GM19099 (cell line): ENCODE results near the gene PTPRT.

Source experiments
- POLR2A ChIP-seq: IDR thresholded peaks from 3 replicates; pipeline ENCODE4 v1.6.1; 2011; ENCODE audit warnings: low read depth; ENCODE audit not compliant: insufficient read length; ENCODE audit errors: extremely low read depth

The PTPRT gene

GRCh38 chr20:43065299-43065698 lies 124.4 kb downstream of the PTPRT start:
- TF ChIP-seq POLR2A, result no peak

- no peak for TF ChIP-seq POLR2A
Observed at GRCh38 chr20:43058077-43058476, 131.6 kb downstream of the PTPRT start.

DNA sequence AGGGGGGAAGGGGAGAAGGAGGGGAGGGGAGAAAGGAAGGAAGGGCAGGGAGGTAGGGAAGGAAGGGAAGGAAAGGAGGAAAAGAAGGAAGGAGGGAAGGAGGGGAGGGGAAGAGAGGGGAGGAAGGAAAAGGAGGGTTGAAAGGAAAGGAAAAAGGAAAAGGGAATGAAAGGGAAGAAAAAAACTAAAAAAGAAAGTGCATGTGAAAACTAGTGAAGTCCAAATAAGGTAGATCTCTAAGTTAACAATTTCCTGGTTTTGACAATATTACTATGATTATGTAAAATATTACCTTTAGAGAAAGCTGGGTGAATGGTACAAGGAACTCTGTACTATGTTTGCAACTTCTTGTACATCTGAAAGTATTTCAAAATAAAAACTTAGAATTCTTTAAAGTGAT lies 132.4 kb downstream of the PTPRT start:
- no peak for TF ChIP-seq POLR2A

DNA sequence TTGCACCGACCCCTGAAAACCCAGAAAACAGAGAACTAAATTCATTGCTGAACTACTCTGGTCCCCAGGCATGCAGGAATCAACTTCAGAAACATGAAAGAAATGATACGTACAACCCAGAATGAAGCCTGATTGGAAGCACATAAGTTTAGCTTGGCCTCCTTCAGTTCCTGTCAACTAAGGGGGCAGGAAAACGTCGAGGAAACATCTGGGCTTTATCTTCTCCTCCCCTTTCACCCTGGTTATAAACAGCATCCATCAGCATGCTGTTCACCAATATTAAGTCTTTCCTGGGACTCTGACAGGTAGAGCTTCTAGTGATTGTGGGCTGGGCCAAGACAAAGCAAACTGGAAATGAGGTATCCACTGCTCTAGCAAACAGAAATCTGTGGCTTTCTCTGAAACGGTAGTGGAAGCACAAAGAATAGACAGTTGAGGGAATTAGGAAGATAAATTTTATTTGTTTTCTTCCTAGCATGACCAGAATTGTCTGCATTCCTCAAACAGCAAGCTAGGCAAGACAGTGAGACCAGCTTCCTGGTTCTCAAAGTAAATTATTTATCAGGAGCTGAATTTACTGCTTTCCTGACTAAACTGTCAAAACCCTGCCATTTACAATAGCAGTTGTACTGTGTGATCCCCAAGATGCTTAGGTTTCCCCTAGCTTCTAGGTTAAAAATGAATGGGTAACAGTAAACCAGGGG lies 134.4 kb downstream of the PTPRT start:
- TF ChIP-seq POLR2A, result no peak

GRCh38 chr20:43052532-43052931 lies 137.2 kb downstream of the PTPRT start:
- no peak for TF ChIP-seq POLR2A

DNA sequence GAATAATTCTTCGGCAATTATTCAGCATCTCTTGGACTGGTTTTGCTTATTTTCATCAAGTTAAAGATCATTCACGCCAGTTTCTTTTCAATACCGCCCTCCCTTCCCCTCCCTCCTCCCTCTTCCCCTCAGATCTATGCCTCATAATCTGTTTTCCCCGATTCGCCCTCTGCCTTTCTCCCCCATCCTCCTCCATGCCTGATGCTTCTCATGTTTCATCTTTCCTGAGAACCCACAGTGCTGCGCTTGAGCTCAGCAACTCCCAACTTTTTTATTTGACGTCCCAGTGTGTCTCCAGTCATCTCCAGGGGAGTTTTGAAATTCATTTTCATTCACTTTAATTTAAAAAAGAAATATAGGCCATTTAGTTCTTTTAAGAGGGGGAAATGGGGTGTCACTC lies 142.7 kb downstream of the PTPRT start:
- TF ChIP-seq POLR2A, result no peak

GRCh38 chr20:43043887-43044286 lies 145.8 kb downstream of the PTPRT start:
- TF ChIP-seq POLR2A, result no peak

DNA sequence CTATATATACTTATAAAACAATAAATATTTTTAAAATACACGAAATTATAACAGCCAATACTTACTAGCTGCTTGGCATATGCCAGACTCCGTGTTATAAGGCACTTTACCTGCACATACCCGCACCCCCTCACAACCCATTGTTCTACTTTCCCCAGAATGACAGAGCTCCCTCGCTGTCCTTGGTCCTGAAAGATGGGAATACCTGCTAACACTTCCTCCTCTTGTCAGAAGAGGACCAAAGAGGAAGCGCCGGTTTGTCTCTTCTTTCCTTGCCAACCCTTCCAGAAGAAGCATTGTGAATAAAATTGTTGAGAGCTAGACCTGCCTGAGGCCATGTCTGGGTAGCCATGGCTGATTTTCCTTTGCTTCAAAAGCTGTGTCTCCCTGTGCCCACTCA lies 149.3 kb downstream of the PTPRT start:
- TF ChIP-seq POLR2A, result no peak

GRCh38 chr20:43037605-43038309 lies 151.9 kb downstream of the PTPRT start:
- no peak for TF ChIP-seq POLR2A

DNA sequence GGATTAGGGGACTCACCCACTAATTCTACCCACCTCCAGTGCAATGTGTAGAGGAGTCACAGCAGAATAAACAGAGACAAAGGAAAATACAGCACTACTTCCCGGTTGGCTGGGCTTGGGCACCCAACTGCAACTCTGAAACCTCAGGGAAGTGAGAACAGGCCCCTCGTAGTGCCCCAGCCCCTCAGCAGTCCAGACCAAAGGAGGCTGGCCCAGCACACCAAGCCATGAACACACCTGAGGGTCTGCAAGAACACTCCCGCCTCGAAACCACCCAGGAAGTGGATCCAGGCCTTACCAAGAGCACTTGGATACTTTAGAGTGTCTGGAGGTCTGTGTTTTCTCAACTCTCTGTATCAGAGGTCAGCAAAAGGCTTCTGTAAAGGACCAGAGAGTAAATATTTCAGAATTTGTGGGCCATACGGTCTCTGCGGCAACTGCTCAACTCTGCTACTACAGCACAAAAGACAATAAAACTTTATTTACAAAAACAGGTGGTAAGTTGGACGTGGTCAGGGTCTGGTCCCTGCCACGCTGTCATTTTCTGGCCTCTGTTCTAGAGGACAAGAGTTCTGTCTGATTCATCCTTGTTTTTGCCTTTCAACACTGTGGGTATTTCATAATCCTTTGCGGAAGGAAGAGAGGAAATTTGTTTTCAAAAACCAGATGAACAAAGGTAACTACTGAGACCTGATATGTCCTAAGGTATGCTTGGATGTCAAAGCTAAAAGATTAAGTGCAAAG lies 154.6 kb downstream of the PTPRT start:
- TF ChIP-seq POLR2A, result no peak

DNA sequence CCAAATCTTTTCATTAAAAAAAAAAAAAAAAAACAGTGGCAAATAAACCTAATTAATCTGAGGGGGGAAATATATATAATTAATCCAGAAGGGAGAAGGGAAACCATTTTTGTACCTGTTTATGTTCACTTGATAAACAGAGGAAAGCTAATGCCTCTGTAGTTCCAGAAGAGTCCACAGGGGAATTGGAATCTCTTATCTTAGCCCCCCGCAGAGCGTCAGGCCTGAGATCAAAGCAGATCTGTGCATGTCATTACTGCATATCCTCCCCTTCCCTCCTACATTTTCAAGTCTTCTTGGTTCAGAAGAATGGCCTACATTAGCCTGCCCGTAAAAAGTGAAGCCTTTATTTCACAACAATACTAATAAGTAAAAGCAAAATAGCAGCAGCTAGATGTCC lies 157.2 kb downstream of the PTPRT start:
- TF ChIP-seq POLR2A, result no peak

DNA sequence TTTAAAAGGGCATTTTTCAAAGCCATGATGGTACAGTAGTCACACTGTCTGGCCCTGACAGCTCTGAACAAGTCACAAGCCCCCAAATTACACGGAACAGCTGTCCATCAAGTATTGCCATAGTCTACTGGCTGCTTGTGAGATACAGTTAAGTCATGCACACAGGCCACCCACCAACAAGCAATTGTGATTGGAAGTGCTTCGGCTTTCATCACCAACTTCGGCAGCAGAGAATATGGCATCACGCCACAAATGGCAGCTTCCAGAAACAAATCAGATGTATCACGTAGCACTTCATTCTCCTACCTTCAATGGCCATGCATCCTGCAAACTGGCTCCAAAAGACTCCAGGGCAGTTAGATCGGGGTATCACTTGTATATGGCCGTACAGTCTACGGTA lies 160.5 kb downstream of the PTPRT start:
- no peak for TF ChIP-seq POLR2A

GRCh38 chr20:43028470-43028869 lies 161.2 kb downstream of the PTPRT start:
- no peak for TF ChIP-seq POLR2A

GRCh38 chr20:43023836-43024235 lies 165.9 kb downstream of the PTPRT start:
- TF ChIP-seq POLR2A, result no peak

DNA sequence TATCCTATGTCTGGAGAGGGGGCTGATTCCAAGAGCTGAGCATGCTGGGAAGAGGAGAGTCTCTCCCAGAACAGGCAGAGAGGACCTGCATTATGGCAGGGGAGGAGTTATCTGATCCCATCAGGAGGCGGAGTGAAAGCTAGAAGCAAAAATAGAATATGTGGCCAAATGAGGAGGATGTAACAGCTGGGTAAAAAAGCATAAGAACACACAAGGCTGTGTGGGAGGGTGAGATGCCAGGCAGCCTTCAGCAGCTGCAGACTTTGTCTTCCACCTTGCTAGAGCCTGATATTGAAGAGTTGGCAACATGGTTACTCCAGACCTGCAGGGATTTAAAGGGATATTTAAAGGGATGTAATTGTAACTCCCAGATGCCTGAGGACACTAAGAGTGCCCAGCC lies 167.1 kb downstream of the PTPRT start:
- TF ChIP-seq POLR2A, result no peak

- TF ChIP-seq POLR2A, result no peak
Observed at GRCh38 chr20:43022081-43022480, 167.6 kb downstream of the PTPRT start.

GRCh38 chr20:43017241-43018030 lies 172.3 kb downstream of the PTPRT start:
- no peak for TF ChIP-seq POLR2A
